Measurements from ENCODE around the gene CLSTN1. TPM values are rescaled to one million over a fixed set of nuclear protein-coding genes. Genes with fewer than 3 reads are reported as not detected.

The CLSTN1 gene
- total RNA-seq, 1 donor from 2014 or later: 179 TPM

GRCh38 chr1:9866836-9867235 lies 43.1 kb upstream of the CLSTN1 start:
- no peak for DNase-seq (ENCODE audit: extremely low spot score, unreplicated experiment)
- no peak for TF ChIP-seq CTCF (IDR thresholded peaks at IDR 0.05)
- peaks cover 9% of the 10 kb centered on the region for H3K4me1 Mint-ChIP-seq (ENCODE audit: unreplicated experiment)
- H3K9me3 Mint-ChIP-seq (ENCODE audit: unreplicated experiment): no peaks in the 10 kb centered on the region
- no peak overlapping the region for H3K27ac Mint-ChIP-seq (ENCODE audit: unreplicated experiment)
- no peaks in the 10 kb centered on the region for H3K27me3 Mint-ChIP-seq (ENCODE audit: unreplicated experiment)
- no peak overlapping the region for H3K4me3 Mint-ChIP-seq (ENCODE audit: unreplicated experiment)
- peaks cover 6% of the 10 kb centered on the region for H3K36me3 Mint-ChIP-seq (ENCODE audit: unreplicated experiment)

DNA sequence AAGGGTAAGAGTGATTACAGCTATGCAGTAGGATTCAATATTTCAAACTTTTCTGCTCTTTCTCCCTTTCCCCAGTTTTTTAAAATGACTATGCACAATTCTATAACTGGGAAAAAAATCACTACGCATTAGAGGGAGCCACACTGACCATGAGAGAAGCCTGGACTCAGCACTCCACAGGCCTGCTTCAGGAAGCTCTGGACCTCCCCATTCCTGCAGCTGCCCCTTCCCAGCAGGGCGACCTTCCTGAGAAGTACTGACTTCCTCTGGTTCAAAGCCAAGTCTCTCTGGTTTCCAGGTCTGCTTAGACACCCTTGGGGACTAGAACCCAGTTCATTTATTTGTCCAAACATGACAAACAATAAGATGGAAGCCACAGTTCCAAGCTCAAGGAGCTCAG lies 42.0 kb upstream of the CLSTN1 start:
- Mint-ChIP-seq H3K4me1 (ENCODE audit: unreplicated experiment) (peaks cover 9% of the 10 kb centered on the region), H3K27me3 (ENCODE audit: unreplicated experiment) (no peaks in the 10 kb centered on the region), H3K9me3 (ENCODE audit: unreplicated experiment) (no peaks in the 10 kb centered on the region), H3K4me3 (ENCODE audit: unreplicated experiment) (no peak overlapping the region), H3K36me3 (ENCODE audit: unreplicated experiment) (peaks cover 6% of the 10 kb centered on the region), H3K27ac (ENCODE audit: unreplicated experiment) (no peak overlapping the region)
- TF ChIP-seq CTCF (IDR thresholded peaks at IDR 0.05): no peak
- no peak for DNase-seq (ENCODE audit: extremely low spot score, unreplicated experiment)

DNA sequence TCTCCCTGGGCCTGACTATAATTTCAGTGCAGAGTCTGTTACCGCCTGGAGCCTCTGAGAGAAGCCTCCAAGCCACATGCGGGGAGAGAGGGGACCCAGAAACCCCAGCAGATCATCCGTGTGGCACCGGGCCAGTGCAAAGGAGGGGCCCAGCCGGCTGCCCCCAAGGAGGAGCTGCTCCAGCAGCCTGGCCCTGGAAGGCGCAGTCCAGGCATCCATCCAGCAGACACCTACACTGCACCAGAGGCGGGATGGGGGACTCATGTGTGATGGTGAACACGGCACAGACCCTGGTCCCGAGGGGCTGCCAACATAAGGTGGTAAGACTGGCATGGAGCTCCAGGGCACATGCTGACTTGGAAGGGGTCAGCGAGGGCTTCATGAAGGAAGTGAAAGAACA lies 39.6 kb upstream of the CLSTN1 start:
- no peak for DNase-seq (ENCODE audit: extremely low spot score, unreplicated experiment)
- no peak for TF ChIP-seq CTCF (IDR thresholded peaks at IDR 0.05)
- Mint-ChIP-seq H3K4me1 (ENCODE audit: unreplicated experiment) (peaks cover 20% of the 10 kb centered on the region), H3K4me3 (ENCODE audit: unreplicated experiment) (no peak overlapping the region), H3K27me3 (ENCODE audit: unreplicated experiment) (no peaks in the 10 kb centered on the region), H3K36me3 (ENCODE audit: unreplicated experiment) (peaks cover 10% of the 10 kb centered on the region), H3K27ac (ENCODE audit: unreplicated experiment) (no peak overlapping the region), H3K9me3 (ENCODE audit: unreplicated experiment) (no peaks in the 10 kb centered on the region)

GRCh38 chr1:9861360-9861759 lies 37.6 kb upstream of the CLSTN1 start:
- H3K27ac Mint-ChIP-seq (ENCODE audit: unreplicated experiment): no peak overlapping the region
- H3K36me3 Mint-ChIP-seq (ENCODE audit: unreplicated experiment): peaks cover 8% of the 10 kb centered on the region
- no peak for DNase-seq (ENCODE audit: extremely low spot score, unreplicated experiment)
- TF ChIP-seq CTCF (IDR thresholded peaks at IDR 0.05): no peak
- no peak overlapping the region for H3K4me3 Mint-ChIP-seq (ENCODE audit: unreplicated experiment)
- peaks cover 20% of the 10 kb centered on the region for H3K4me1 Mint-ChIP-seq (ENCODE audit: unreplicated experiment)
- no peaks in the 10 kb centered on the region for H3K27me3 Mint-ChIP-seq (ENCODE audit: unreplicated experiment)
- H3K9me3 Mint-ChIP-seq (ENCODE audit: unreplicated experiment): no peaks in the 10 kb centered on the region

GRCh38 chr1:9860887-9861286 lies 37.1 kb upstream of the CLSTN1 start:
- Mint-ChIP-seq H3K9me3 (ENCODE audit: unreplicated experiment) (no peaks in the 10 kb centered on the region), H3K4me1 (ENCODE audit: unreplicated experiment) (peaks cover 18% of the 10 kb centered on the region), H3K36me3 (ENCODE audit: unreplicated experiment) (peaks cover 8% of the 10 kb centered on the region), H3K27me3 (ENCODE audit: unreplicated experiment) (no peaks in the 10 kb centered on the region), H3K27ac (ENCODE audit: unreplicated experiment) (no peak overlapping the region), H3K4me3 (ENCODE audit: unreplicated experiment) (no peak overlapping the region)
- no peak for DNase-seq (ENCODE audit: extremely low spot score, unreplicated experiment)
- TF ChIP-seq CTCF (IDR thresholded peaks at IDR 0.05): no peak

All from osteocyte (in vitro differentiated cells).